ENCODE data around the gene PES1. TPM values are rescaled to one million over a fixed set of nuclear protein-coding genes. Genes with fewer than 3 reads are reported as not detected.
"Not testable (repeated sequence)": the region's sequence is repeated elsewhere in the genome, so short reads cannot be mapped to it uniquely, and the experiment has no call there.

Gene PES1
- total and polyA plus RNA-seq, 2 donors from 2014 or later = 57.0 to 68.4 TPM

DNA sequence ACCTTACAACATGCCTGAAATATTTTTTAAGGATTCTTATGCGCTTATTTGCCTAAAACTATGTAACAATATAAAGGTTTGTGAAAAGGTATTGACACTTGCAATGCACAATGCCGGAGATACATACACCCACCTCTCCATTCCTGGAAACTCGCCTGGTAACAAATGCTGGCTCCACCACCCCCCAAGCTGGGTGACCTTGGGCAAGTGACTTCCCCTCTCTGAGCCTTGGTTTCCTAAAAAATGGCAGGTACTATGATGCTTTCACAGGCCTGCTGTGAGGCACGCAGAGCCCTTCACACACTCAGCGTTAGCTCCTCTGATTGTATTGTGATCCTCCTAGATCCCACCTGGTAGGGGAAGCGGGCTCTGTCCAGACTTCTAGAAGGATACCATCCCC, 19.5 kb downstream of the PES1 start:
- no peaks in the 10 kb centered on the region for H3K27me3 ChIP-seq (ENCODE audit: control insufficient read depth, insufficient read depth, low read length)
- TF ChIP-seq, protein P1, sequence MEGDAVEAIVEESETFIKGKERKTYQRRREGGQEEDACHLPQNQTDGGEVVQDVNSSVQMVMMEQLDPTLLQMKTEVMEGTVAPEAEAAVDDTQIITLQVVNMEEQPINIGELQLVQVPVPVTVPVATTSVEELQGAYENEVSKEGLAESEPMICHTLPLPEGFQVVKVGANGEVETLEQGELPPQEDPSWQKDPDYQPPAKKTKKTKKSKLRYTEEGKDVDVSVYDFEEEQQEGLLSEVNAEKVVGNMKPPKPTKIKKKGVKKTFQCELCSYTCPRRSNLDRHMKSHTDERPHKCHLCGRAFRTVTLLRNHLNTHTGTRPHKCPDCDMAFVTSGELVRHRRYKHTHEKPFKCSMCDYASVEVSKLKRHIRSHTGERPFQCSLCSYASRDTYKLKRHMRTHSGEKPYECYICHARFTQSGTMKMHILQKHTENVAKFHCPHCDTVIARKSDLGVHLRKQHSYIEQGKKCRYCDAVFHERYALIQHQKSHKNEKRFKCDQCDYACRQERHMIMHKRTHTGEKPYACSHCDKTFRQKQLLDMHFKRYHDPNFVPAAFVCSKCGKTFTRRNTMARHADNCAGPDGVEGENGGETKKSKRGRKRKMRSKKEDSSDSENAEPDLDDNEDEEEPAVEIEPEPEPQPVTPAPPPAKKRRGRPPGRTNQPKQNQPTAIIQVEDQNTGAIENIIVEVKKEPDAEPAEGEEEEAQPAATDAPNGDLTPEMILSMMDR (IDR thresholded peaks at IDR 0.05; ENCODE audit: borderline replicate concordance, extremely low read depth, insufficient read depth) = no peak
- H3K9me3 ChIP-seq (ENCODE audit: control insufficient read depth in 2 of 3, insufficient read depth in 1 of 3, low read length in 3 of 3) = no peaks in the 10 kb centered on the region
- DNase-seq (no peak), FAIRE-seq (no peak)
- intact Hi-C loops (cut with DNase I) = no loop called here
- H3K4me3 ChIP-seq (ENCODE audit: low read length in 3 of 3) = peak overlapping the region in 1 of 3 donors; percentile 65
- peaks cover 0 to 4% (median 4%) of the 10 kb centered on the region in 3 donors for H3K36me3 ChIP-seq (ENCODE audit: control insufficient read depth in 2 of 3, insufficient read depth in 3 of 3, low read length in 3 of 3)
- H3K27ac ChIP-seq (ENCODE audit: low read depth in 2 of 2, low read length in 2 of 2) = no peak overlapping the region
- H3K9ac ChIP-seq (ENCODE audit: low read length in 3 of 3) = no peak overlapping the region
- H3K4me1 ChIP-seq (ENCODE audit: control insufficient read depth in 2 of 3, insufficient read depth in 2 of 3, low read depth in 1 of 3, low read length in 3 of 3) = peaks cover 0 to 36% (median 10%) of the 10 kb centered on the region in 3 donors

DNA sequence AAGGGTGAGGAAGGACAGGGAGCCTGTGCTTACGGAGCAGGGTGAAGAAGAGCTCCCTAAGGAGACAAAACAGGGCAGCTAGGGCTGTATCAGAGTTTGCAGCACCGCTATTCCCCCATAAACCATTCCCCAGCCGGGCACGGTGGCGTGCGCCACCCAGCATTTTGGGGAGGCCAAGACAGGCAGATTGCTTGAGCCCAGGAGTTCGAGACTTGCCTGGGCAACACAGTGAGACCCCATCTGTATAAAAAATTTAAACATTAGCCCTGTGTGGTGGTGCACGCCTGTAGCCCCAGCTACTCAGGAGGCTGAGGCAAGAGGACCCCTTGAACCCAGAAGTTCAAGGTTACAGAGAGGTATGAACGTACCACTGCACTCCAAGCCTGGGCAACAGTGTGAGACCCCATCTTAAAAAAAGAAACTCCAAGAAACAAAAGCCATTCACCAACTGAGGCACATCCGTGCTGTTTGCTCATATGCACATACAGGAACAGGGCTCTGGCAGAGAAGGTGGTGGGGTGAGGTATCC, 22.0 kb downstream of the PES1 start:
- H3K4me3 ChIP-seq (ENCODE audit: low read length in 3 of 3) = no peak overlapping the region
- peaks cover 0 to 25% (median 20%) of the 10 kb centered on the region in 3 donors for H3K4me1 ChIP-seq (ENCODE audit: control insufficient read depth in 2 of 3, insufficient read depth in 2 of 3, low read depth in 1 of 3, low read length in 3 of 3)
- FAIRE-seq (no peak), DNase-seq (no peak)
- TF ChIP-seq, protein P1 (IDR thresholded peaks at IDR 0.05; ENCODE audit: borderline replicate concordance, extremely low read depth, insufficient read depth) = no peak
- H3K27ac ChIP-seq (ENCODE audit: low read depth in 2 of 2, low read length in 2 of 2) = no peak overlapping the region
- H3K36me3 ChIP-seq (ENCODE audit: control insufficient read depth in 2 of 3, insufficient read depth in 3 of 3, low read length in 3 of 3) = no peaks in the 10 kb centered on the region
- H3K9me3 ChIP-seq (ENCODE audit: control insufficient read depth in 2 of 3, insufficient read depth in 1 of 3, low read length in 3 of 3) = no peaks in the 10 kb centered on the region
- H3K9ac ChIP-seq (ENCODE audit: low read length in 3 of 3) = no peak overlapping the region
- intact Hi-C loops (cut with DNase I) = no loop called here
- no peaks in the 10 kb centered on the region for H3K27me3 ChIP-seq (ENCODE audit: control insufficient read depth, insufficient read depth, low read length)

DNA sequence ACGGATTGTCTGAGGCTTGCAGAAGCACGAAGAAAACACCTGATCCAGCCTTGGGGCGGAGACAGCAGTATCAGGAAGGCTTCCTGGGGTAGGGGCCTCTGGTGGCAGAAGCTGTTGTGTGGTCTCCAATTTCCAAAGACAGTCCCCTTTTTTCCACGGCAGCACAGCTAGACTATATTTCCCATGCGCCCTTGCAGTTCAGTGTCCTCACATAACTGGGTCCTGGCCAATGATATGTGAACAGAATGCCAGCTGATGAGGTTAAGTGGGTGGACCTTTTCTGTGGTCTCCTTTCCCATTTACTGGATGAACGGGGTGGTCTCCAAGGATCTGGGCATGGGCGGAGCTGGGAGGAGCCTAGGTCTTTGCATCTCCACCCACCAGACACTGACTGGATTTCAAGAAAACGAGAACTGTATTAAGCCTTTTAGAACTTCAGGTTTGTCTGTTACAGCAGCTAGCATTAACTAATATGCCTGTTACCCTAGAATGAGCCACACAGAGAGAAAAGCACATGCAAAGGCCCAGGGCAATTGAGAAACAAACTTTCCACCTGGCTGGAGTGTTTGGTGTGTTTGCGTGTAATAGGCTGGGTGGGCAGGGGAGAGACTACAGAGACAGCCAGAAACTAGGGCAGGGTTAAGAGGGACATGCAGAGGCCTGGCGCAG, 23.4 kb downstream of the PES1 start:
- FAIRE-seq (no peak), DNase-seq (no peak)
- Histone ChIP-seq H3K9me3 (ENCODE audit: control insufficient read depth in 2 of 3, insufficient read depth in 1 of 3, low read length in 3 of 3) (no peaks in the 10 kb centered on the region), H3K36me3 (ENCODE audit: control insufficient read depth in 2 of 3, insufficient read depth in 3 of 3, low read length in 3 of 3) (no peaks in the 10 kb centered on the region), H3K27ac (ENCODE audit: low read depth in 2 of 2, low read length in 2 of 2) (no peak overlapping the region), H3K4me1 (ENCODE audit: control insufficient read depth in 2 of 3, insufficient read depth in 2 of 3, low read depth in 1 of 3, low read length in 3 of 3) (peaks cover 0 to 23% (median 16%) of the 10 kb centered on the region in 3 donors), H3K9ac (ENCODE audit: low read length in 3 of 3) (no peak overlapping the region), H3K4me3 (ENCODE audit: low read length in 3 of 3) (no peak overlapping the region), H3K27me3 (ENCODE audit: control insufficient read depth, insufficient read depth, low read length) (no peaks in the 10 kb centered on the region)
- TF ChIP-seq, protein P1 (IDR thresholded peaks at IDR 0.05; ENCODE audit: borderline replicate concordance, extremely low read depth, insufficient read depth) = no peak
- intact Hi-C loops (cut with DNase I) = no loop called here

DNA sequence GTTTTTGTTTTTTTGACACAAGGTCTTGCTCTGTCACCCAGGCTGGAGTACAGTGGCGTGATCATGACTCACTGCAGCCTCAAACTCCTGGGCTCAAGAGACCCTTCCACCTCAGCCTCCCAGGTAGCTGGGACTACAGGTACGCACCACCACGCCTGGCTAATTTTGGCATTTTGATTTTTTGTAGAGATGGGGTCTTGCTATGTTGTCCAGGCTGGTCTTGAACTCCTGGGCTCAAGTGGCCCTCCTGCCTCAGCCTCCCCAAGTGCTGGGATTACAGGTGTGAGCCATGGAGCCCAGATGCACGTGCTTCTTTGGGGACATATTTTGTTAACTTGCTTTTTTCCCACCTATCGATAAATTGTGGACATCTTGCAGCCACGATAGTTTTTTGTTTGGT, 24.4 kb downstream of the PES1 start:
- H3K27ac ChIP-seq (ENCODE audit: low read depth in 2 of 2, low read length in 2 of 2); H3K4me3 ChIP-seq (ENCODE audit: low read length in 3 of 3); H3K27me3 ChIP-seq (ENCODE audit: control insufficient read depth, insufficient read depth, low read length); H3K36me3 ChIP-seq (ENCODE audit: control insufficient read depth in 2 of 3, insufficient read depth in 3 of 3, low read length in 3 of 3); DNase-seq; FAIRE-seq; H3K9me3 ChIP-seq (ENCODE audit: control insufficient read depth in 2 of 3, insufficient read depth in 1 of 3, low read length in 3 of 3); H3K9ac ChIP-seq (ENCODE audit: low read length in 3 of 3); intact Hi-C loops (cut with DNase I): not testable (repeated sequence)
- H3K4me1 ChIP-seq (ENCODE audit: control insufficient read depth in 2 of 3, insufficient read depth in 2 of 3, low read depth in 1 of 3, low read length in 3 of 3) = peaks cover 0 to 19% (median 14%) of the 10 kb centered on the region in 3 donors
